ENCODE data around the gene TUBA4B. TPM values are rescaled to one million over a fixed set of nuclear protein-coding genes. Genes with fewer than 3 reads are reported as not detected.

Gene TUBA4B
- total RNA-seq, 4 donors from 2014 or later, result not detected

DNA sequence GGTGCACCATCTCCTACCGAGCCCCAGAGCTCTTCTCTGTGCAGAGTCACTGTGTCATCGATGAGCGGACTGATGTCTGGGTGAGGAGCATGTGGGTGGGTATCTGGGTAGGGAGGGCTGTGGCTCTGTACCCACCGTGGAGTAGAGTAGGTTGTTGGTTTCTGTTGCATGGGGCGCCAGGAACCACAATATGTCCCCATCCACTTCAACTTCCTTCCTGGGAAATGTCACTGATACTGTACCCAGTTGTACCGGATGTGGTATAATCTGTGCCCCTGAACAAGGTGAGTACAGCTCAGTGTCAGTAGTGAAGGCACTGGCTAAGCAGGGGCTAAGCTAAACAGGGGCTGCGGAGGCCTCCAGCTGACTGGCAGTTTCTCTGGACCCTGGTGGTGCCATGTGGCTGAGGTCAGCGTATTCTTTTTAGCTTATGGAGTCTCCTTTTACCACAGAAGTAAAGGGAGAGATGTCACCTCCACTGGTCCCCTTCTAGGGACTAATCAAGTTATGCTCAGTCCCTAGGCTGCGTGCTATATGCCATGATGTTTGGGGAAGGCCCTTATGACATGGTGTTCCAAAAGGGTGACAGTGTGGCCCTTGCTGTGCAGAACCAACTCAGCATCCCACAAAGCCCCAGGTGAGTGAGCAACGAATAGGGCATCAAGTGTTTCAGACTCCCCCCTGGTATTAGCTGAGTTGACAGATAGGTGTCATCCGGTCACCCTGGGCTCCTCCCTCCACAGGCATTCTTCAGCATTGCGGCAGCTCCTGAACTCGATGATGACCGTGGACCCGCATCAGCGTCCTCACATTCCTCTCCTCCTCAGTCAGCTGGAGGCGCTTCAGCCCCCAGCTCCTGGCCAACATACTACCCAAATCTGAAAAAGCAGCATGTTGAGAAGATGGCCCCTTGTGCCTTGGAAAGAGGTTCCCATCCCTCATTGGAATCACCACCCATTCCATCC, 5.1 kb upstream of the TUBA4B start:
- WGBS, 2 donors (ENCODE audit: low coverage in 1 of 2), result 76 to 78% methylated on average over 11 to 17 of the region's 17 CpGs

GRCh38 chr2:219248845-219249202, 4.2 kb upstream of the TUBA4B start:
- Histone ChIP-seq H3K27ac (peak overlapping the region; percentile 94 to 97 (median 94)), H3K27me3 (no peaks in the 10 kb centered on the region), H3K9me3 (no peaks in the 10 kb centered on the region), H3K4me3 (peak overlapping the region in 1 of 4 donors; percentile 31), H3K4me1 (peaks cover 47 to 79% (median 75%) of the 10 kb centered on the region in 4 donors), H3K36me3 (no peaks in the 10 kb centered on the region)
- WGBS, 2 donors (ENCODE audit: low coverage in 1 of 2), result 30 to 59% methylated on average over 2 of the region's 2 CpGs
- no peak for TF ChIP-seq POLR2AphosphoS5 (IDR thresholded peaks at IDR 0.05)
- in situ Hi-C loops (cut with MboI; ENCODE audit: low pct_ligation_motif_present in 1 of 4, low pct_unique_long_range_greater_than_20kb in 1 of 4, low sequenced_read_pairs in 3 of 4) (no loop called here), intact Hi-C loops (cut with DNase I; ENCODE audit: low total_unique reads) (loop anchor here (10.0 kb wide), 1 partner anchor 1614 kb away; no protein-coding TSS in a partner anchor)
- no peak for DNase-seq

More for the DNA sequence above, 5.1 kb upstream of the TUBA4B start:
- no peaks in the 10 kb centered on the region for H3K36me3 ChIP-seq
- peak; percentile 32 for TF ChIP-seq POLR2A (IDR thresholded peaks at IDR 0.05)
- no peak for TF ChIP-seq EP300 (IDR thresholded peaks at IDR 0.05; ENCODE audit: low read depth)
- TF ChIP-seq, protein P1, sequence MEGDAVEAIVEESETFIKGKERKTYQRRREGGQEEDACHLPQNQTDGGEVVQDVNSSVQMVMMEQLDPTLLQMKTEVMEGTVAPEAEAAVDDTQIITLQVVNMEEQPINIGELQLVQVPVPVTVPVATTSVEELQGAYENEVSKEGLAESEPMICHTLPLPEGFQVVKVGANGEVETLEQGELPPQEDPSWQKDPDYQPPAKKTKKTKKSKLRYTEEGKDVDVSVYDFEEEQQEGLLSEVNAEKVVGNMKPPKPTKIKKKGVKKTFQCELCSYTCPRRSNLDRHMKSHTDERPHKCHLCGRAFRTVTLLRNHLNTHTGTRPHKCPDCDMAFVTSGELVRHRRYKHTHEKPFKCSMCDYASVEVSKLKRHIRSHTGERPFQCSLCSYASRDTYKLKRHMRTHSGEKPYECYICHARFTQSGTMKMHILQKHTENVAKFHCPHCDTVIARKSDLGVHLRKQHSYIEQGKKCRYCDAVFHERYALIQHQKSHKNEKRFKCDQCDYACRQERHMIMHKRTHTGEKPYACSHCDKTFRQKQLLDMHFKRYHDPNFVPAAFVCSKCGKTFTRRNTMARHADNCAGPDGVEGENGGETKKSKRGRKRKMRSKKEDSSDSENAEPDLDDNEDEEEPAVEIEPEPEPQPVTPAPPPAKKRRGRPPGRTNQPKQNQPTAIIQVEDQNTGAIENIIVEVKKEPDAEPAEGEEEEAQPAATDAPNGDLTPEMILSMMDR (IDR thresholded peaks at IDR 0.05), result no peak
- peak in 2 of 3 donors; percentile 29 to 64 for TF ChIP-seq POLR2AphosphoS5 (IDR thresholded peaks at IDR 0.05)
- H3K27me3 ChIP-seq, result no peaks in the 10 kb centered on the region
- in situ Hi-C loops (cut with MboI; ENCODE audit: low pct_ligation_motif_present in 1 of 4, low pct_unique_long_range_greater_than_20kb in 1 of 4, low sequenced_read_pairs in 3 of 4), result no loop called here
- peak overlapping the region in 1 of 4 donors; percentile 31 for H3K4me3 ChIP-seq
- peaks cover 47 to 77% (median 71%) of the 10 kb centered on the region in 4 donors for H3K4me1 ChIP-seq
- peak; percentile 46 for DNase-seq
- peak overlapping the region; percentile 94 to 97 (median 94) for H3K27ac ChIP-seq
- no peaks in the 10 kb centered on the region for H3K9me3 ChIP-seq
- intact Hi-C loops (cut with DNase I; ENCODE audit: low total_unique reads), result loop anchor here (10.0 kb wide), 1 partner anchor 1613 kb away; no protein-coding TSS in a partner anchor

GRCh38 chr2:219249203-219249980, 3.7 kb upstream of the TUBA4B start:
- 13% methylated on average over 7 of the region's 7 CpGs; no CpG with 5 or more reads in 1 of the 2 donors for WGBS, 2 donors (ENCODE audit: low coverage in 1 of 2)
- intact Hi-C loops (cut with DNase I; ENCODE audit: low total_unique reads), result loop anchor here (10.0 kb wide), 1 partner anchor 1615 kb away; no protein-coding TSS in a partner anchor

DNA sequence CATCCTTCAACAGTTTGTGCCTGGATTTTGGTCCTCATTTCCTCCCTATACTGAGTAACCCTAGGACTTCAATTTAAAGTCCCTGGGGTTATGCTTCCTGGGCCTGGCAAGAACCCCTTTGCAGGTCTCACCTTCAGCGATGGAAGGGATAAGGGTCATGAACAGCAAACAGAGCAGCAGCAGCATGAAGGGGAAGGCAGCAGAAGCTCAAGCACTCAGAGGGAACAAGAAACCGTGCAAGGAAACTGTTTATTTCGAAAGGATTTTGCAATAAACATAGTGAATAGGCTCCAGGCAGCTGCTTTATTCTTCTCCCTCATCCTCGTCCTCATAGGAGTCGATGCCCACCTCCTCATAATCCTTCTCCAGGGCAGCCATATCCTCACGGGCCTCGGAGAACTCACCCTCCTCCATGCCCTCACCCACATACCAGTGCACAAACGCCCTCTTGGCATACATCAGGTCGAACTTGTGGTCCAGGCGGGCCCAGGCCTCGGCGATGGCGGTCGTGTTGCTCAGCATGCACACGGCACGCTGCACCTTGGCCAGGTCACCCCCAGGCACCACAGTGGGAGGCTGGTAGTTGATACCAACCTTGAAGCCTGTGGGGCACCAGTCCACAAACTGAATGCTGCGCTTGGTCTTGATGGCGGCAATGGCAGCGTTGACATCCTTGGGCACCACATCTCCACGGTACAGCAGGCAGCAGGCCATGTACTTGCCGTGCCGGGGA, 2.8 kb upstream of the TUBA4B start:
- H3K9me3 ChIP-seq, result no peaks in the 10 kb centered on the region
- peak overlapping the region in 2 of 4 donors; percentile 2 to 31 for H3K4me3 ChIP-seq
- no peaks in the 10 kb centered on the region for H3K36me3 ChIP-seq
- no peak for TF ChIP-seq POLR2A (IDR thresholded peaks at IDR 0.05)
- TF ChIP-seq, protein P1 (IDR thresholded peaks at IDR 0.05), result no peak
- 67% methylated on average over 22 of the region's 22 CpGs; no CpG with 5 or more reads in 1 of the 2 donors for WGBS, 2 donors (ENCODE audit: low coverage in 1 of 2)
- H3K4me1 ChIP-seq, result peaks cover 42 to 83% (median 77%) of the 10 kb centered on the region in 4 donors
- in situ Hi-C loops (cut with MboI; ENCODE audit: low pct_ligation_motif_present in 1 of 4, low pct_unique_long_range_greater_than_20kb in 1 of 4, low sequenced_read_pairs in 3 of 4) (no loop called here), intact Hi-C loops (cut with DNase I; ENCODE audit: low total_unique reads) (no loop called here)
- peak overlapping the region; percentile 94 to 97 (median 94) for H3K27ac ChIP-seq
- no peaks in the 10 kb centered on the region for H3K27me3 ChIP-seq
- DNase-seq, result no peak

More at GRCh38 chr2:219249203-219249980, 3.7 kb upstream of the TUBA4B start:
- DNase-seq, result peak; percentile 94
- H3K27ac ChIP-seq, result peak overlapping the region; percentile 94 to 97 (median 94)
- in situ Hi-C loops (cut with MboI; ENCODE audit: low pct_ligation_motif_present in 1 of 4, low pct_unique_long_range_greater_than_20kb in 1 of 4, low sequenced_read_pairs in 3 of 4), result no loop called here
- no peak for TF ChIP-seq EP300 (IDR thresholded peaks at IDR 0.05; ENCODE audit: low read depth)
- TF ChIP-seq POLR2AphosphoS5 (IDR thresholded peaks at IDR 0.05), result peak; percentile 67 to 89 (median 86)
- TF ChIP-seq POLR2A (IDR thresholded peaks at IDR 0.05), result peak; percentile 74
- peak overlapping the region in 2 of 4 donors; percentile 2 to 31 for H3K4me3 ChIP-seq
- H3K36me3 ChIP-seq, result no peaks in the 10 kb centered on the region
- H3K9me3 ChIP-seq, result no peaks in the 10 kb centered on the region
- no peaks in the 10 kb centered on the region for H3K27me3 ChIP-seq
- H3K4me1 ChIP-seq, result peaks cover 47 to 85% (median 77%) of the 10 kb centered on the region in 4 donors
